ENCODE data around the gene ANKK1. TPM values are rescaled to one million over a fixed set of nuclear protein-coding genes. Genes with fewer than 3 reads are reported as not detected.

ANKK1 gene
- total RNA-seq, 1 donor from 2014 or later = not detected

GRCh38 chr11:113408887-113409286 lies 21.3 kb downstream of the ANKK1 start:
- Mint-ChIP-seq H3K4me1 (ENCODE audit: low read depth, unreplicated experiment) (no peaks in the 10 kb centered on the region), H3K27ac (ENCODE audit: unreplicated experiment) (no peak overlapping the region), H3K9me3 (ENCODE audit: unreplicated experiment) (peaks cover 8% of the 10 kb centered on the region), H3K36me3 (ENCODE audit: low read depth, unreplicated experiment) (no peaks in the 10 kb centered on the region), H3K4me3 (ENCODE audit: unreplicated experiment) (no peak overlapping the region), H3K27me3 (ENCODE audit: low read depth, unreplicated experiment) (peaks cover 72% of the 10 kb centered on the region)
- peaks cover 3% of the 10 kb centered on the region for H3K27me3 ChIP-seq (ENCODE audit: insufficient read depth, low read length)
- H3K4me1 ChIP-seq (ENCODE audit: insufficient read depth, low read length) = no peaks in the 10 kb centered on the region
- no peaks in the 10 kb centered on the region for H3K79me2 ChIP-seq (ENCODE audit: insufficient read depth, low read length)
- H3K9ac ChIP-seq (ENCODE audit: low read length) = no peak overlapping the region
- FAIRE-seq (no peak), DNase-seq (ENCODE audit: low read depth) (no peak)
- TF ChIP-seq CTCF (IDR thresholded peaks at IDR 0.05; ENCODE audit: insufficient read depth, low read depth, low read length) = no peak
- no peak for TF ChIP-seq EZH2 (IDR thresholded peaks at IDR 0.05; ENCODE audit: insufficient read depth, low read length)
- H2AFZ ChIP-seq (ENCODE audit: low read depth, low read length) = no peak overlapping the region
- no peaks in the 10 kb centered on the region for H4K20me1 ChIP-seq (ENCODE audit: insufficient read depth, low read length)
- no peak overlapping the region for H3K4me2 ChIP-seq (ENCODE audit: low read length)
- no peak overlapping the region for H3K4me3 ChIP-seq (ENCODE audit: insufficient read depth, low read depth, low read length)
- H3K9me3 ChIP-seq (ENCODE audit: insufficient read depth, low read depth, low read length) = no peaks in the 10 kb centered on the region
- no peak overlapping the region for H3K27ac ChIP-seq (ENCODE audit: low read depth, low read length)
- no peaks in the 10 kb centered on the region for H3K36me3 ChIP-seq (ENCODE audit: insufficient read depth, low read length)

DNA sequence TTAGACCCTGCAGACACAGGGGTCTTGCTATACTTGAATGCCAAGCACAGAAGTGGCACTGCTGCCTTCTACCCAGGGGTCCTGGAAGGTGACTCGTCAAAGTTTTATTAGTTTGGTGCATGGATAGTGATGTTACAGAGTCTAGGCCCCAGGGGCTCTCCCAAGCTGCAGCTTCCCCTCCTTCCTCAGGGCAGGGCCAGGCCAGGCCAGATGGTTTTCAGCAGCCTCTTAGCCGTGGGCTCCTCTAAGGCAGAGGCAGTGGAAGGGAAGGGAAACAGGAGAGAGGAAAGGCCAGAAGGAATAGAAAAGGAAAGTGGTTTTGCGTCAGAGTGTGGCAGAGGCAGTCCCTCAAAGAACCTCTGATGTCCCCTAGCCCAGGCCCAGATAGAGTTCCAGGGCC lies 21.9 kb downstream of the ANKK1 start:
- H3K4me3 ChIP-seq (ENCODE audit: insufficient read depth, low read depth, low read length) = no peak overlapping the region
- no peak overlapping the region for H3K9ac ChIP-seq (ENCODE audit: low read length)
- no peak overlapping the region for H3K4me2 ChIP-seq (ENCODE audit: low read length)
- H3K79me2 ChIP-seq (ENCODE audit: insufficient read depth, low read length) = no peaks in the 10 kb centered on the region
- no peaks in the 10 kb centered on the region for H3K9me3 ChIP-seq (ENCODE audit: insufficient read depth, low read depth, low read length)
- Mint-ChIP-seq H3K27ac (ENCODE audit: unreplicated experiment) (no peak overlapping the region), H3K4me1 (ENCODE audit: low read depth, unreplicated experiment) (no peaks in the 10 kb centered on the region), H3K4me3 (ENCODE audit: unreplicated experiment) (no peak overlapping the region), H3K27me3 (ENCODE audit: low read depth, unreplicated experiment) (peaks cover 72% of the 10 kb centered on the region), H3K9me3 (ENCODE audit: unreplicated experiment) (peaks cover 9% of the 10 kb centered on the region), H3K36me3 (ENCODE audit: low read depth, unreplicated experiment) (no peaks in the 10 kb centered on the region)
- no peak for DNase-seq (ENCODE audit: low read depth)
- no peaks in the 10 kb centered on the region for H4K20me1 ChIP-seq (ENCODE audit: insufficient read depth, low read length)
- no peaks in the 10 kb centered on the region for H3K36me3 ChIP-seq (ENCODE audit: insufficient read depth, low read length)
- FAIRE-seq = no peak
- no peak overlapping the region for H3K27ac ChIP-seq (ENCODE audit: low read depth, low read length)
- no peaks in the 10 kb centered on the region for H3K4me1 ChIP-seq (ENCODE audit: insufficient read depth, low read length)
- TF ChIP-seq CTCF (IDR thresholded peaks at IDR 0.05; ENCODE audit: insufficient read depth, low read depth, low read length) = no peak
- no peak for TF ChIP-seq EZH2 (IDR thresholded peaks at IDR 0.05; ENCODE audit: insufficient read depth, low read length)
- H3K27me3 ChIP-seq (ENCODE audit: insufficient read depth, low read length) = peaks cover 3% of the 10 kb centered on the region
- no peak overlapping the region for H2AFZ ChIP-seq (ENCODE audit: low read depth, low read length)

DNA sequence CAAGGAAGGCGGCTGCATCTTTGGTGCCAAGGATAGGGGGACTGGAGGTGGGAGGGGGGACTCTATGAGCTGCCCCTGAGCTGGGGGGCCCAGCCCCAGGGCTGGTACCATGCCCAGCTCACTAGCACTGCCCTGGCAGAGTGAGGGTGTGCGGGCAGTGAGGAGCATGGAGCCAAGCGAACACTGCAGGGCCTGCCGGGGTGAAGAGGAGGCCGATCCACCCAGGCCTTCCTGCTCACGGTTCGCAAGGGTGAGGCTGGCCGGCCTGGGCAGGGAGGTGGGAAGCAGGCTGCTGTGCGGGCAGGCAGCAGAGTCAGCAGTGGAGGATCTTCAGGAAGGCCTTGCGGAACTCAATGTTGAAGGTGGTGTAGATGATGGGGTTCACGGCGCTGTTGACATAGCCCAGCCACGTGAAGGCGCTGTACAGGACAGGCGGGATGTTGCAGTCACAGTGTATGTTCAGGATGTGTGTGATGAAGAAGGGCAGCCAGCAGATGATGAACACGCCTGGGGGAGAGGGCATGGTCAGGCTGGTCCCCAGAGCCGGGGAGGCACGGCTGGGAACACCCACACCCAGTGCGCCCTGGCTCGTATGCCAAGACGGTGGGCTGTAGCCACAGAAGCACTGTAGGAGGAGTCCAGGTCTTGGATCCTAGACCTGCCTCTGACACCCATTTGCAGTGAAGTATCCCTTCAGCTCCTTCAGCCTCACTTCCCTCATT lies 23.0 kb downstream of the ANKK1 start:
- no peaks in the 10 kb centered on the region for H3K9me3 ChIP-seq (ENCODE audit: insufficient read depth, low read depth, low read length)
- no peak for TF ChIP-seq EZH2 (IDR thresholded peaks at IDR 0.05; ENCODE audit: insufficient read depth, low read length)
- TF ChIP-seq CTCF (IDR thresholded peaks at IDR 0.05; ENCODE audit: insufficient read depth, low read depth, low read length) = no peak
- H2AFZ ChIP-seq (ENCODE audit: low read depth, low read length) = no peak overlapping the region
- Mint-ChIP-seq H3K27me3 (ENCODE audit: low read depth, unreplicated experiment) (peaks cover 72% of the 10 kb centered on the region), H3K9me3 (ENCODE audit: unreplicated experiment) (peaks cover 9% of the 10 kb centered on the region), H3K27ac (ENCODE audit: unreplicated experiment) (no peak overlapping the region), H3K4me1 (ENCODE audit: low read depth, unreplicated experiment) (no peaks in the 10 kb centered on the region), H3K36me3 (ENCODE audit: low read depth, unreplicated experiment) (peaks cover 2% of the 10 kb centered on the region), H3K4me3 (ENCODE audit: unreplicated experiment) (no peak overlapping the region)
- H4K20me1 ChIP-seq (ENCODE audit: insufficient read depth, low read length) = no peaks in the 10 kb centered on the region
- no peak overlapping the region for H3K9ac ChIP-seq (ENCODE audit: low read length)
- no peak overlapping the region for H3K27ac ChIP-seq (ENCODE audit: low read depth, low read length)
- H3K4me2 ChIP-seq (ENCODE audit: low read length) = no peak overlapping the region
- H3K4me3 ChIP-seq (ENCODE audit: insufficient read depth, low read depth, low read length) = no peak overlapping the region
- no peaks in the 10 kb centered on the region for H3K36me3 ChIP-seq (ENCODE audit: insufficient read depth, low read length)
- H3K79me2 ChIP-seq (ENCODE audit: insufficient read depth, low read length) = no peaks in the 10 kb centered on the region
- FAIRE-seq (no peak), DNase-seq (ENCODE audit: low read depth) (no peak)
- no peaks in the 10 kb centered on the region for H3K4me1 ChIP-seq (ENCODE audit: insufficient read depth, low read length)
- peaks cover 3% of the 10 kb centered on the region for H3K27me3 ChIP-seq (ENCODE audit: insufficient read depth, low read length)
